ENCODE measurements around the gene KRTAP4-4.
"Not testable (repeated sequence)": the region's sequence is repeated elsewhere in the genome, so short reads cannot be mapped to it uniquely, and the experiment has no call there.

KRTAP4-4 gene

GRCh38 chr17:41118721-41119120 is 41.8 kb downstream of the KRTAP4-4 start:
- Histone ChIP-seq H3K9me2 (replicated peaks; ENCODE audit: insufficient read depth, low read length) (no peaks in the 10 kb centered on the region), H3F3A (ENCODE audit: insufficient read depth, low read length) (no peaks in the 10 kb centered on the region), H3K9me3 (replicated peaks; ENCODE audit: insufficient read depth, low read length) (no peaks in the 10 kb centered on the region), H2AFZ (ENCODE audit: low read length) (no peak overlapping the region), H3K4me2 (ENCODE audit: low read depth, low read length) (no peak overlapping the region), H4K20me1 (ENCODE audit: insufficient read depth, low read length) (no peaks in the 10 kb centered on the region), H3K79me2 (ENCODE audit: low read length) (no peaks in the 10 kb centered on the region), H3K36me3 (replicated peaks; ENCODE audit: insufficient read depth, low read length) (no peaks in the 10 kb centered on the region), H3K4me3 (ENCODE audit: low read length) (no peak overlapping the region), H3K27me3 (replicated peaks; ENCODE audit: insufficient read depth, low read length) (no peaks in the 10 kb centered on the region), H3K9ac (ENCODE audit: low read length) (no peak overlapping the region), H3K27ac (ENCODE audit: low read length) (no peak overlapping the region), H3K4me1 (ENCODE audit: low read length) (no peaks in the 10 kb centered on the region)
- DNase-seq: no peak
- TF ChIP-seq CTCF (IDR thresholded peaks at IDR 0.05; ENCODE audit: low read length) (no peak), EZH2 (optimal IDR thresholded peaks at IDR 0.05; ENCODE audit: low read depth, low read length) (no peak), EZH2phosphoT487 (IDR thresholded peaks at IDR 0.05; ENCODE audit: low read length) (no peak)

- H3K4me1 ChIP-seq (ENCODE audit: low read length); H2AFZ ChIP-seq (ENCODE audit: low read length); H3K27me3 ChIP-seq (replicated peaks; ENCODE audit: insufficient read depth, low read length); H3K9me2 ChIP-seq (replicated peaks; ENCODE audit: insufficient read depth, low read length); H3F3A ChIP-seq (ENCODE audit: insufficient read depth, low read length); H3K9me3 ChIP-seq (replicated peaks; ENCODE audit: insufficient read depth, low read length); H3K79me2 ChIP-seq (ENCODE audit: low read length); H3K4me3 ChIP-seq (ENCODE audit: low read length); H4K20me1 ChIP-seq (ENCODE audit: insufficient read depth, low read length); H3K9ac ChIP-seq (ENCODE audit: low read length); H3K36me3 ChIP-seq (replicated peaks; ENCODE audit: insufficient read depth, low read length); DNase-seq; H3K27ac ChIP-seq (ENCODE audit: low read length); H3K4me2 ChIP-seq (ENCODE audit: low read depth, low read length): not testable (repeated sequence)
These were observed 42.6 kb downstream of the KRTAP4-4 start, which contains the start of gene KRTAP4-11 for GRCh38 chr17:41117846-41118386. Gene KRTAP4-11 (minus strand): TSS chr17:41118373. CDS start chr17:41118315, 58 bp downstream.

- H3K9ac ChIP-seq (ENCODE audit: low read length): no peak overlapping the region
- H3K79me2 ChIP-seq (ENCODE audit: low read length): no peaks in the 10 kb centered on the region
- no peaks in the 10 kb centered on the region for H3K9me3 ChIP-seq (replicated peaks; ENCODE audit: insufficient read depth, low read length)
- no peaks in the 10 kb centered on the region for H3K9me2 ChIP-seq (replicated peaks; ENCODE audit: insufficient read depth, low read length)
- TF ChIP-seq EZH2 (optimal IDR thresholded peaks at IDR 0.05; ENCODE audit: low read depth, low read length) (no peak), EZH2phosphoT487 (IDR thresholded peaks at IDR 0.05; ENCODE audit: low read length) (no peak), CTCF (IDR thresholded peaks at IDR 0.05; ENCODE audit: low read length) (no peak)
- no peaks in the 10 kb centered on the region for H3K27me3 ChIP-seq (replicated peaks; ENCODE audit: insufficient read depth, low read length)
- H4K20me1 ChIP-seq (ENCODE audit: insufficient read depth, low read length): no peaks in the 10 kb centered on the region
- H3K27ac ChIP-seq (ENCODE audit: low read length): no peak overlapping the region
- H3K36me3 ChIP-seq (replicated peaks; ENCODE audit: insufficient read depth, low read length): no peaks in the 10 kb centered on the region
- H3K4me2 ChIP-seq (ENCODE audit: low read depth, low read length): no peak overlapping the region
- no peaks in the 10 kb centered on the region for H3F3A ChIP-seq (ENCODE audit: insufficient read depth, low read length)
- H3K4me1 ChIP-seq (ENCODE audit: low read length): no peaks in the 10 kb centered on the region
- no peak overlapping the region for H2AFZ ChIP-seq (ENCODE audit: low read length)
- DNase-seq: no peak
- H3K4me3 ChIP-seq (ENCODE audit: low read length): no peak overlapping the region
These were observed 44.3 kb downstream of the KRTAP4-4 start for GRCh38 chr17:41116297-41116696.

GRCh38 chr17:41111151-41111885 is 49.2 kb downstream of the KRTAP4-4 start:
- H3K27ac ChIP-seq (ENCODE audit: low read length): no peak overlapping the region
- no peaks in the 10 kb centered on the region for H3K4me1 ChIP-seq (ENCODE audit: low read length)
- H2AFZ ChIP-seq (ENCODE audit: low read length): no peak overlapping the region
- no peaks in the 10 kb centered on the region for H4K20me1 ChIP-seq (ENCODE audit: insufficient read depth, low read length)
- DNase-seq: no peak
- no peaks in the 10 kb centered on the region for H3K79me2 ChIP-seq (ENCODE audit: low read length)
- no peaks in the 10 kb centered on the region for H3K27me3 ChIP-seq (replicated peaks; ENCODE audit: insufficient read depth, low read length)
- no peaks in the 10 kb centered on the region for H3K36me3 ChIP-seq (replicated peaks; ENCODE audit: insufficient read depth, low read length)
- no peaks in the 10 kb centered on the region for H3F3A ChIP-seq (ENCODE audit: insufficient read depth, low read length)
- H3K9ac ChIP-seq (ENCODE audit: low read length): no peak overlapping the region
- TF ChIP-seq CTCF (IDR thresholded peaks at IDR 0.05; ENCODE audit: low read length) (no peak), EZH2 (optimal IDR thresholded peaks at IDR 0.05; ENCODE audit: low read depth, low read length) (no peak)
- H3K4me2 ChIP-seq (ENCODE audit: low read depth, low read length): no peak overlapping the region
- H3K9me2 ChIP-seq (replicated peaks; ENCODE audit: insufficient read depth, low read length): no peaks in the 10 kb centered on the region
- H3K9me3 ChIP-seq (replicated peaks; ENCODE audit: insufficient read depth, low read length): no peaks in the 10 kb centered on the region
- no peak overlapping the region for H3K4me3 ChIP-seq (ENCODE audit: low read length)
